H1 (cell line): Measurements from ENCODE around the gene FOXL3.

Experiments used
- GABPA ChIP-seq: IDR thresholded peaks from 2 replicates; pipeline ENCODE4 v1.6.1; 2011; ENCODE audit warnings: mild to moderate bottlenecking, low read length, moderate library complexity, borderline replicate concordance; ENCODE audit not compliant: insufficient read depth
- HDAC6 ChIP-seq: IDR thresholded peaks from one replicate; pipeline ENCODE4 v1.7.1; 2012; ENCODE audit warnings: low read depth, mild to moderate bottlenecking, inconsistent platforms, low read length, moderate library complexity
- KDM4A ChIP-seq: IDR thresholded peaks from one replicate; pipeline ENCODE4 v1.7.1; 2012; ENCODE audit warnings: low read depth, mild to moderate bottlenecking, moderate library complexity, low read length, inconsistent platforms; ENCODE audit not compliant: severe bottlenecking
- POLR2A ChIP-seq, 2 experiments: IDR thresholded peaks; 1 replicate in 1 of 2; 2 replicates in 1 of 2; pipeline ENCODE4 v1.6.1; 2011; ENCODE audit warnings: low read depth in 2 of 2, low read length in 2 of 2, mild to moderate bottlenecking in 2 of 2; ENCODE audit errors: control extremely low read depth in 1 of 2
- POLR2AphosphoS5 ChIP-seq: IDR thresholded peaks from 2 replicates; pipeline ENCODE4 v1.6.1; 2011; ENCODE audit warnings: low read depth, low read length
- SRF ChIP-seq: IDR thresholded peaks from 2 replicates; pipeline ENCODE4 v1.6.1; 2011; ENCODE audit warnings: mild to moderate bottlenecking, low read depth, low read length, moderate library complexity
- TAF1 ChIP-seq: IDR thresholded peaks from 2 replicates; pipeline ENCODE4 v1.6.1; 2011; ENCODE audit warnings: mild to moderate bottlenecking, low read depth, low read length
- YY1 ChIP-seq: IDR thresholded peaks from 2 replicates; pipeline ENCODE4 v1.6.1; 2011; ENCODE audit warnings: low read depth, mild to moderate bottlenecking, low read length
- TF ChIP-seq, protein P1 (sequence below), 3 experiments: IDR thresholded peaks; 1 replicate in 2 of 3; 2 replicates in 1 of 3; pipeline versions ENCODE4 v1.5.1 to v1.6.1; 2011; ENCODE audit warnings: low read length in 3 of 3, mild to moderate bottlenecking in 3 of 3, inconsistent platforms in 2 of 3, low read depth in 1 of 3, moderate library complexity in 1 of 3; ENCODE audit not compliant: insufficient read depth in 1 of 3; ENCODE audit errors: control extremely low read depth in 1 of 3
- TF ChIP-seq, protein P2 (sequence below): IDR thresholded peaks from 2 replicates; pipeline ENCODE4 v1.6.1; 2011; ENCODE audit warnings: low read length, improper control_type of control experiment

GRCh38 chr7:322111-322671 is 32.2 kb downstream of the FOXL3 start:
- no peak for TF ChIP-seq POLR2AphosphoS5
- TF ChIP-seq, protein P1, sequence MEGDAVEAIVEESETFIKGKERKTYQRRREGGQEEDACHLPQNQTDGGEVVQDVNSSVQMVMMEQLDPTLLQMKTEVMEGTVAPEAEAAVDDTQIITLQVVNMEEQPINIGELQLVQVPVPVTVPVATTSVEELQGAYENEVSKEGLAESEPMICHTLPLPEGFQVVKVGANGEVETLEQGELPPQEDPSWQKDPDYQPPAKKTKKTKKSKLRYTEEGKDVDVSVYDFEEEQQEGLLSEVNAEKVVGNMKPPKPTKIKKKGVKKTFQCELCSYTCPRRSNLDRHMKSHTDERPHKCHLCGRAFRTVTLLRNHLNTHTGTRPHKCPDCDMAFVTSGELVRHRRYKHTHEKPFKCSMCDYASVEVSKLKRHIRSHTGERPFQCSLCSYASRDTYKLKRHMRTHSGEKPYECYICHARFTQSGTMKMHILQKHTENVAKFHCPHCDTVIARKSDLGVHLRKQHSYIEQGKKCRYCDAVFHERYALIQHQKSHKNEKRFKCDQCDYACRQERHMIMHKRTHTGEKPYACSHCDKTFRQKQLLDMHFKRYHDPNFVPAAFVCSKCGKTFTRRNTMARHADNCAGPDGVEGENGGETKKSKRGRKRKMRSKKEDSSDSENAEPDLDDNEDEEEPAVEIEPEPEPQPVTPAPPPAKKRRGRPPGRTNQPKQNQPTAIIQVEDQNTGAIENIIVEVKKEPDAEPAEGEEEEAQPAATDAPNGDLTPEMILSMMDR (IDR thresholded peaks at IDR 0.05; ENCODE audit: control extremely low read depth in 1 of 3, insufficient read depth in 1 of 3, low read depth in 1 of 3, low read length in 3 of 3): peak; percentile 84 to 94 (median 92)
- TF ChIP-seq, protein P2, sequence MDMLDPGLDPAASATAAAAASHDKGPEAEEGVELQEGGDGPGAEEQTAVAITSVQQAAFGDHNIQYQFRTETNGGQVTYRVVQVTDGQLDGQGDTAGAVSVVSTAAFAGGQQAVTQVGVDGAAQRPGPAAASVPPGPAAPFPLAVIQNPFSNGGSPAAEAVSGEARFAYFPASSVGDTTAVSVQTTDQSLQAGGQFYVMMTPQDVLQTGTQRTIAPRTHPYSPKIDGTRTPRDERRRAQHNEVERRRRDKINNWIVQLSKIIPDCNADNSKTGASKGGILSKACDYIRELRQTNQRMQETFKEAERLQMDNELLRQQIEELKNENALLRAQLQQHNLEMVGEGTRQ: no peak
- TF ChIP-seq HDAC6: no peak
- no peak for TF ChIP-seq YY1
- no peak for TF ChIP-seq SRF
- TF ChIP-seq GABPA: peak; percentile 61; the same call in 1 of the 2 replicates
- no peak for TF ChIP-seq POLR2A (IDR thresholded peaks at IDR 0.05; ENCODE audit: control extremely low read depth in 1 of 2, low read depth in 2 of 2, low read length in 2 of 2)
- TF ChIP-seq KDM4A: no peak
- TF ChIP-seq TAF1: no peak
